ENCODE measurements around the gene PPP2R2C. TPM values are rescaled to one million over a fixed set of nuclear protein-coding genes. Genes with fewer than 3 reads are reported as not detected.

Gene PPP2R2C
- polyA plus RNA-seq, 1 of the 3 experiments (the other 2 are of a cell fraction) = 0.21 TPM

- Histone ChIP-seq H3K36me3 (replicated peaks in 1 of 2; ENCODE audit: control insufficient read depth in 1 of 2, insufficient read depth in 2 of 2, low read length in 1 of 2) (no peaks in the 10 kb centered on the region), H3K27ac (ENCODE audit: low read depth in 2 of 2, low read length in 1 of 2) (no peak overlapping the region), H3K9me2 (no peaks in the 10 kb centered on the region), H4K20me1 (ENCODE audit: insufficient read depth) (no peaks in the 10 kb centered on the region), H3K79me2 (ENCODE audit: insufficient read depth) (no peaks in the 10 kb centered on the region), H3K4me3 (ENCODE audit: low read depth in 2 of 2, low read length in 1 of 2) (no peak overlapping the region), H3K9ac (no peak overlapping the region), H3K4me1 (ENCODE audit: control insufficient read depth in 1 of 2, insufficient read depth in 2 of 2, low read depth in 1 of 2, low read length in 1 of 2) (no peaks in the 10 kb centered on the region; a peak in 1 of 4 replicates), H3K4me2 (no peak overlapping the region), H3K9me3 (no peaks in the 10 kb centered on the region), H2AFZ (ENCODE audit: low read depth) (no peak overlapping the region), H3F3A (replicated peaks; ENCODE audit: insufficient read depth) (no peaks in the 10 kb centered on the region), H3K27me3 (ENCODE audit: insufficient read depth) (no peaks in the 10 kb centered on the region)
- no peak for DNase-seq
- TF ChIP-seq FOSL2 (IDR thresholded peaks at IDR 0.05; ENCODE audit: borderline replicate concordance, low read depth) (no peak), GATA2 (CRISPR knock-in tag; IDR thresholded peaks at IDR 0.05) (no peak), USF2 (IDR thresholded peaks at IDR 0.05; ENCODE audit: borderline replicate concordance, low read depth, low read length) (no peak), CHD2 (IDR thresholded peaks at IDR 0.05; ENCODE audit: low read length, partially characterized antibody) (no peak), TEAD4 (IDR thresholded peaks at IDR 0.05; ENCODE audit: borderline replicate concordance, insufficient read depth) (no peak)
- ChIA-PET CTCF (no interaction called here), POLR2A (no interaction called here)
- WGBS (ENCODE audit: low lambda C conversion rate) = 23% methylated on average over 2 of the region's 2 CpGs
These were observed 48.8 kb downstream of the PPP2R2C start for GRCh38 chr4:6423575-6423974.

GRCh38 chr4:6422866-6423265 is 49.5 kb downstream of the PPP2R2C start:
- Histone ChIP-seq H3K9me3 (no peaks in the 10 kb centered on the region), H3K36me3 (replicated peaks in 1 of 2; ENCODE audit: control insufficient read depth in 1 of 2, insufficient read depth in 2 of 2, low read length in 1 of 2) (no peaks in the 10 kb centered on the region), H2AFZ (ENCODE audit: low read depth) (no peak overlapping the region), H3K79me2 (ENCODE audit: insufficient read depth) (no peaks in the 10 kb centered on the region), H3K27ac (ENCODE audit: low read depth in 2 of 2, low read length in 1 of 2) (no peak overlapping the region), H4K20me1 (ENCODE audit: insufficient read depth) (no peaks in the 10 kb centered on the region), H3K9me2 (no peaks in the 10 kb centered on the region), H3K27me3 (ENCODE audit: insufficient read depth) (no peaks in the 10 kb centered on the region), H3K9ac (no peak overlapping the region), H3F3A (replicated peaks; ENCODE audit: insufficient read depth) (no peaks in the 10 kb centered on the region), H3K4me2 (no peak overlapping the region), H3K4me3 (ENCODE audit: low read depth in 2 of 2, low read length in 1 of 2) (no peak overlapping the region), H3K4me1 (ENCODE audit: control insufficient read depth in 1 of 2, insufficient read depth in 2 of 2, low read depth in 1 of 2, low read length in 1 of 2) (no peaks in the 10 kb centered on the region; a peak in 1 of 4 replicates)
- DNase-seq = no peak
- CTCF ChIA-PET = interaction anchor here (0.5 kb wide), 1 partner anchor 13 kb away, joined by 3 read pairs; no protein-coding TSS in a partner anchor
- TF ChIP-seq MEF2A (IDR thresholded peaks at IDR 0.05; ENCODE audit: borderline replicate concordance, low read depth) = no peak
- TF ChIP-seq ELF1 (IDR thresholded peaks at IDR 0.05) = no peak
- TF ChIP-seq MXI1 (IDR thresholded peaks at IDR 0.05; ENCODE audit: low read depth, low read length) = no peak
- no peak for TF ChIP-seq RFX5 (IDR thresholded peaks at IDR 0.05; ENCODE audit: low read length)
- TF ChIP-seq TCF12 (IDR thresholded peaks at IDR 0.05) = no peak
- TF ChIP-seq CHD2 (IDR thresholded peaks at IDR 0.05; ENCODE audit: low read length, partially characterized antibody) = no peak
- TF ChIP-seq POLR2AphosphoS5 (IDR thresholded peaks at IDR 0.05; ENCODE audit: low read depth, low read length) = no peak
- no peak for TF ChIP-seq GATA2 (CRISPR knock-in tag; IDR thresholded peaks at IDR 0.05)
- TF ChIP-seq USF2 (IDR thresholded peaks at IDR 0.05; ENCODE audit: borderline replicate concordance, low read depth, low read length) = no peak
- no peak for TF ChIP-seq FOXJ3 (CRISPR knock-in tag; IDR thresholded peaks at IDR 0.05)
- TF ChIP-seq EZH2phosphoT487 (IDR thresholded peaks at IDR 0.05; ENCODE audit: borderline replicate concordance, low read depth) = no peak
- no peak for TF ChIP-seq TEAD4 (IDR thresholded peaks at IDR 0.05; ENCODE audit: borderline replicate concordance, insufficient read depth)
- no peak for TF ChIP-seq RAD21 (IDR thresholded peaks at IDR 0.05; ENCODE audit: low read length)
- no peak for TF ChIP-seq CTCF (IDR thresholded peaks at IDR 0.05)
- TF ChIP-seq NFIC (IDR thresholded peaks at IDR 0.05; ENCODE audit: borderline replicate concordance) = no peak
- no peak for TF ChIP-seq SMC3 (IDR thresholded peaks at IDR 0.05; ENCODE audit: low read depth, low read length)
- TF ChIP-seq ZBTB33 (IDR thresholded peaks at IDR 0.05; ENCODE audit: borderline replicate concordance, low read depth) = no peak
- TF ChIP-seq IRF3 (IDR thresholded peaks at IDR 0.05; ENCODE audit: low read depth, low read length) = no peak
- POLR2A ChIA-PET = no interaction called here
- WGBS (ENCODE audit: low lambda C conversion rate) = 40% methylated on average over 3 of the region's 3 CpGs

All from SK-N-SH (cell line).